DMS53 treated with DMSO at 0.1 percent for 48 hours (cell line): Measurements from ENCODE around the gene IQCK.

Source experiments
- DNase-seq: peaks from one replicate; lab custom pipeline; 2025; ENCODE audit not compliant: unreplicated experiment; lab: John Stamatoyannopoulos, UW

The IQCK gene

GRCh38 chr16:19833176-19833575 lies 115.1 kb downstream of the IQCK start:
- DNase-seq: no peak

- no peak for DNase-seq
Measured at GRCh38 chr16:19833581-19833980, 115.5 kb downstream of the IQCK start.

GRCh38 chr16:19835196-19835595 lies 117.1 kb downstream of the IQCK start:
- no peak for DNase-seq

- DNase-seq: no peak
Measured at GRCh38 chr16:19835968-19836421, 117.9 kb downstream of the IQCK start.

GRCh38 chr16:19837331-19837980 lies 119.4 kb downstream of the IQCK start:
- DNase-seq: no peak

DNA sequence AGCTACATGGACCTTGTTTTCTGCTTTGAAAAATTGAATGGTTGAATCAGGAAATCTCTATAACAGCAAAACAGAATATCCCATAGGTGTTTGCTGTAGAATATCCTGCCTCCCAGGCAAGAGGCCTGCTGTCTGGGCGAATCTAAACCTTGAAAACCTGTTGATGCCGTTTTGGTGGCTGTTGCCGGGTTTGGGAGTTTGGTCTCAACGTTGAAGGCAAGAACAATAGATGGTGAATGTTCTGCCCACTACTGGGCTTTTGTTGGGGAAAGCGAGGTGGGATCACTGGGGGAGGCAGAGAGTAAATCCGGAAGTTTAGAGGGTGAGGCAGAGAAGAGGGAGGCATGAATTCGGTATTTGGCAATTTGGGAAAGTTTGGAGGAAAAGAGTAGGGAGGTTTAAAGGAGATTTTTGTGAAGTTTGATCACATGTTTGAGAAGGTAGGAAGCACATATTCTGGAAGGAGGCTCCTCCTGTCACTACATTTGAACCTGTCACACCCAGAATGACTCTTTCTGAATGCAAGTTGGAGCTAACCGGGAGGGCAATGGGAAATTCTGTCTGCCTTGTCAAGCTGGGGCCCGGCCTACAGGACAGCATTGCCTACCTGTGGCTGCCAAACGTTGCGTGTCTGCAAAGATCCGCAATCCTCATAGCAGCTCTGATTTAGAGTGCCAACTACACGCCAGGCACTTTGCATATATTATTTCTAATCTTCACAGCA lies 120.1 kb downstream of the IQCK start:
- DNase-seq: no peak

DNA sequence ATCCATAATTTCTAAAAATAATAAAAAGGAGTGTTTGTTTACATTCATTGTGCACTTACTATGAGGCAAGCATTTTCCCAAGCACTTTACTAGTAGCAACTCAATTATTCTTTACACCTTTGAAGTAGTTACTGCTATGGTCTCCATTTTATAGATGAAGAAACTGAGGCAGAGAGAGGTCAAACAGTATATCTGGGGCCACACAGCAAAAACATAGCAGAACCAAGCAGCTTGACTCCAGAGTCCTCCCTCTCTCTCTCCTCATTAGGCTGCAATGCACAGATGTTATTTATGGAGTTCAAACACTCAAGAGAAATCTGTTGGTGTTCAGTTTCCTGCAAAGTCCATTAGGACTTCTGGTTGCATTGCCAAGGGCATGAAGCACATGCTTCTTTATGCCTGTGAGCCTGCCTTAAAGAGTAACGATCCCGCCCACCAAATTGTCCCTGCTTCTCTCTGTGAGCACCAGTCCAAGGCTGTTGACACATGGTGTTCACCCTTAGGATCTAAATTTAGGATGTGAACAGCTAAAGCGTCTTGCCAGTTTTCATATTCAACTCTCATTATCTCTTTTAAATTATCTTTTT lies 122.5 kb downstream of the IQCK start:
- peak; percentile 5 for DNase-seq

DNA sequence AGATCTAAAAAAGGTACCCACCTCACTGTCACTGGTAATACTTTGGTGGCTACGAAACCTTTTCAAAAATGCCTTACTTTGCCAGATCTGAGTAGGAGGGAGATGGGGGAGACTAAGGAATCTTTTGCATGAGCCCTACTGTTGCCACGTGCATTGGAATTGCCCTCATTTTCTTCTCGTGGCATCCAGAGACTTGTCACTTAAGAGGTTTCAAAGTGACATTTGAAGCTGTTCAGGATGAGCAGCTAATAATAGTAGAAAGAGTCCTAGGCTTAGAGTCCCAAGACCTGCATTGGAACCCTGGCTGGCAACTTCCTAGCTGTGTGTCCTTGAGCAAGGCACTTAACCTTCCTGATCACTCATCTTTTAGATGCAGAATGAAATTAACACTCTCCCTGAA lies 123.1 kb downstream of the IQCK start:
- DNase-seq: no peak

GRCh38 chr16:19842426-19843157 lies 124.5 kb downstream of the IQCK start:
- no peak for DNase-seq

DNA sequence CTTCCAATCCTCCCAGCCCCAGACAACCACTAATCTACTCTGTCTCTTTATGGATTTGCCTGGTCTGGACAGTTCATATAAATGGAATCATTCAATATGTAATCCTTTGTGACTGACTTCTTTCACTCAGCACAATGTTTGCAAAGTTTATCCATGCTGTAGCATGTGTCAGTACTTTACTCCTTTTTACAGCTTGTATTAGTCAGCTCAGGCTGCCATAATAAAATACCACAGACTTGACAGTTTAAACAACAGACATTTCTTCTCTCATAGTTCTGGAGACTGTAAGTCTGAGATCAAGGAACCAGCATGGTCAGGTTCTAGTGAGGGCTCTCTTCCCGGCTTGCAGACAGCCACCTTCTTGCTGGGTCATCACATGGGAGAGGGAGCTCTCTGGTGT lies 125.3 kb downstream of the IQCK start:
- DNase-seq: no peak

GRCh38 chr16:19844945-19845641 lies 127.0 kb downstream of the IQCK start:
- no peak for DNase-seq

DNA sequence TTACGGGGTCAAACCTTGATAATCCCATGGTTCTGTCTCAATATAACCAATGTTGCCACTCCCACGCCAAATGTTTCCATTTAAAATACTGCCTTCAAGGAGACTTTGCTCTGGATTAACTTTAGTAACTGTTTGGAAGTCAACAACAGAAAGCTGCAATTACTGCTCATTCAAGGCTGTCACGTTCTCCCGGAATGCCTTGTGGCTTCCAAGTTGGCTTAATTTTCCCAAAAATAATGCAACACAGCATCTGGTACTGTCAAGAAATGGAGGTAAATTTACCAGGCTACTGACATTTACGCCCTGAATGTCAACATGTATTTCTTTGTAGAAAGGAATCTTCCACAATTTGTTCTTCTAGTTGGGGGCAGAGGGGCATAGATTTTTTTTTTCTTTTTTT lies 128.4 kb downstream of the IQCK start:
- no peak for DNase-seq

DNA sequence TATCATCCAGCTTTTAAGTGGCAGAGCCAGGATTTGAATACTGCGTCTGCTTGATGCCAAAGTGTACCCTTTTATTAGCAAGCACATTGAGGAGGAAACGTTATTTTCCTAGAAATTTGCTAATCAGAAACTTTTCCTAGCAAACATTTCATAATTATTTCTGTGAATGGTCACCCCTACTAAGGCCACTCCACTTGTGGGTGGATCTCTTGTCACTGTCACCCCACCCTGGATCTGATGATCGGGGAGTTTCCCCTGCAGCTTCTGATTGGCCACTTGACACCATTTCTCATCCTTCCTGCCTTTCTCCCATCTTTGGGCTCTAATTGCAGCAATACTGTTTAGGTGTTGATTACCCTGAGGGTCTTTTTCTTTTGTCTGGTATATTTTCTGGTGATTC lies 130.7 kb downstream of the IQCK start:
- no peak for DNase-seq

- DNase-seq: peak; percentile 67
Measured at GRCh38 chr16:19850131-19850817, 132.2 kb downstream of the IQCK start.

- no peak for DNase-seq
Measured at GRCh38 chr16:19851476-19851875, 133.4 kb downstream of the IQCK start.

DNA sequence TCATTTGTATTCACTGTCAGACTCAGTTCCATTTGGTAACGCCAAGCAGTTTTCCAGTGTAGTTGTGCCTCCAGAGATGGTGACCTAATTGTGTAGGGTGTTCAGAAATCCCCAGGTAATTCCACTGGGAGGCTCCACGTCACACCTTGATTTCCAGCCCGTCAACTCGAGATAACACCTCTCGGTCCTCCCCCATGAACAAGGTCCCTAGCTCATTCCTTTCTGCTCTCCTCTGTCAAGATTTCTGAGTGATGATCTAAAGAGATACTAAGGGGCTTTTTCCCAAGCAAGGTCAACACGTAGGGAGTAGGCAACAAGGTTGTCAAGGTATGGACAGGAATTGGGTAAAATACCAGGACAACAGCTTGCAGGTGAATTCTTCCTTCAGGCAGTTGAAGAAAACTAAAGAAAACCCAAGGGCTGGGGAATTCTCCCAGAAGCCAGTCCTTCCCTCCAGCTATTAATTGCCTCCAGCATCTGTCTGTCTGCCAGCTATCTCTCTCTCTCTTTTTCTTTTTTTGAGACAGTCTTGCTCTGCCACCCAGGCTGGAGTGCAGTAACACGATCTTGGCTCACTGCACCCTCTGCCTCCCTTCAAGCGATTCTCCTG lies 135.2 kb downstream of the IQCK start:
- DNase-seq: no peak

- no peak for DNase-seq
Measured at GRCh38 chr16:19853742-19854542, 135.9 kb downstream of the IQCK start.

- no peak for DNase-seq
Measured at GRCh38 chr16:19854543-19854876, 136.4 kb downstream of the IQCK start.

DNA sequence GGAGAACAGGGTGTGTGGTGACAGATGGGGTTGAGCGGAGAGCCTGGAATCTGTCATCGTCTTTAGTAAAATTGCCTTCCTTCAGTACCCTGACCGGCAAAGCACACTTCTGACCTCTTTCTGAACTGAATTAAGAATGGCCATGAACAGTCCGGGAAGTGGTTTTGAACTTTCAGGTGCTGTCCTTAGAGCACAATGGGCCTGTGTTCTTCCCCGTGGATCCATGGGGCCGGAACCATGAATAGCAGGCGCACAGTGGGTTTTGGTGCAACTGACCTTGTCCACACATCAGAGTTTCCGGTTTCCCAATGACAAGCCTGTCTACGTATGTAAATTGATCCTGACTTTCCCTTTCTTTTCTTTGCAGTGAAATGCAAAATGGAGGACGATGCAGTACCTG lies 138.0 kb downstream of the IQCK start:
- no peak for DNase-seq
